Measurements from ENCODE around the gene BATF3.

DNA sequence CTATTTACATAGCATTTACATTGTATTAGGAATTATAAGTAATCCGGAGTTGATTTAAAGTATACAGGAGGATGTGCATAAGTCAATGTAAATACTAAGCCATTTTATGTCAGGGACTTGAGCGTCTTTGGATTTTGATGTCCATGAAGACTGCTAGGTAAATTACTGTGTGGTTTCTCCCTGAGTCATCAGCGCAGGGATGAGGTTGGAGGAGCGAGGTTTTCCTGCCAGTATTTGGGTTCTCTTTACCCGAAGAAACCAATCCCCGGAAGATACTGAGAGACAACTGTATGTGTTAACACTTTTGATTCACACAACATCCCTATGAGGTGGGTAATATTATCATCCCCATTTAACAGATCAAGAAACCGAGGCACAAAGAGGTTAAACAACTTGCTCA is 29.3 kb downstream of the BATF3 start:
- TF ChIP-seq CTCF (IDR thresholded peaks at IDR 0.05; ENCODE audit: insufficient read depth, low read length, poor library complexity, severe bottlenecking) (no peak), EZH2phosphoT487 (conservative IDR thresholded peaks at IDR 0.05; ENCODE audit: low read length) (no peak)

Measured in SU-DHL-6 (cell line).